Measurements from ENCODE around the gene TMPRSS13.
"Not testable (repeated sequence)": the region's sequence is repeated elsewhere in the genome, so short reads cannot be mapped to it uniquely, and the experiment has no call there.

Gene TMPRSS13

DNA sequence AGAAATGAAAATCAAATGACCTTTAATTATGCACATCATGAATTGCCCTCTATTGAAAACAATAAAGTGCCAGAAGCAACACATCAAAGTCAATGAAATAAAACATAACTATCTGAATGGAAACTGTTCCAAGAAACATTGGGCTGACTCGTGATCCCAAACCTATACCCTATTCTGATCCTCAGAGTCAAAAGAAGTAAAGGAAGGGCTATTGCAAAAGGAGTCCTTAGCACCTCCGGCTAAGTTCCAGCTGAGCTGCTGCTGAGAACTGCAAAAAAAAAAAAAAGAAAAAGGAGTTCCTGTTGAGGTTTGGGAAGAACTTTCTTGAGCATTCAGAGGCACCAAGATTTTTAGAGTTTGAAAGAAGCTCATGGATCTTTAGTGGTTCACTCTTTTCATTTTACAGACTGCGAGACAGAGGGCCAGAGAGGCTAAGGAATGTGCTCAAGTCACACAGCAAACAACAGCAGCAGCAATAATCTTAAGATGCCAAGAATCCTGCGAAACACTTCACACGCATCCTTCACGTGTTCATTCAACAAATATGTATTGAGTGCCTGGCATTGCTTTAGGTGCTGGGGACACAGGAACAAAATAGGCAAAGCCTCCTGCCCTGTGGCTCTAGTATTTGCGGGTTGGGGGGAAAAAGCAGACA lies 841 bp upstream of the TMPRSS13 start:
- DNase-seq, result no peak

- DNase-seq, result no peak
Observed at GRCh38 chr11:117928446-117929141, 608 bp downstream of the TMPRSS13 start.

GRCh38 chr11:117927926-117928325 lies 1.3 kb downstream of the TMPRSS13 start:
- no peak for DNase-seq

- DNase-seq, result not testable (repeated sequence)
Observed at GRCh38 chr11:117926166-117926565, 3.0 kb downstream of the TMPRSS13 start.

GRCh38 chr11:117925198-117925925 lies 3.8 kb downstream of the TMPRSS13 start:
- DNase-seq, result no peak

DNA sequence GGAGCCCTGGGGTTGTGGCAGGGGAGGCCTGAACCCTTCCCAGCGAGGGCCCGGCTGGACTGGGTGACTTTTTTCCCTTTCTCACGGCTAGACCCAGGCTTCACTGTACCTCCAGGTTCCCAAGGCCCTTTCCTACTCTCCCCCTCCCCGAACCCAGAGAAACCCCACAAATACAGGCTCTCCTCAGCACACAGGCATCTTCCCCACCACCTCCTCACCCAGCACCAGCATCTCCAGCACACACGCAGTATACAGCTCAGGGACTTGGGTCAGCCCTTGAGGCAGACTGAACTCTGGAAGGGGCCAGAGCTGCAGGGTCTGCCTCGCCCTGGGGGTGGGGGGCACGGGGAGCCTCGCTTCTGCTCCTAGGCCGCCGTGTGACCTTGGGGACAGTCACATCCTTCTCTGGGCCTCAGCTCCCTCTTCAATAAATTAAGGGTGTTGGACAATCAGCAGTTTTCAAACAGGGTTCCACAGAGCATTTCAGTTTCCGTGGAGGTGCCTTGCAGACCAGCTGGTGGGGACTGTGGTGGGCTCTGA lies 4.5 kb downstream of the TMPRSS13 start:
- no peak for DNase-seq

GRCh38 chr11:117923773-117924172 lies 5.4 kb downstream of the TMPRSS13 start:
- DNase-seq, result no peak

GRCh38 chr11:117923275-117923674 lies 5.9 kb downstream of the TMPRSS13 start:
- no peak for DNase-seq

- no peak for DNase-seq
Observed at GRCh38 chr11:117921893-117922292, 7.3 kb downstream of the TMPRSS13 start.

- no peak for DNase-seq
Observed at GRCh38 chr11:117921456-117921855, 7.7 kb downstream of the TMPRSS13 start.

GRCh38 chr11:117919781-117920221 lies 9.4 kb downstream of the TMPRSS13 start:
- DNase-seq, result no peak

GRCh38 chr11:117919341-117919740 lies 9.9 kb downstream of the TMPRSS13 start:
- no peak for DNase-seq

DNA sequence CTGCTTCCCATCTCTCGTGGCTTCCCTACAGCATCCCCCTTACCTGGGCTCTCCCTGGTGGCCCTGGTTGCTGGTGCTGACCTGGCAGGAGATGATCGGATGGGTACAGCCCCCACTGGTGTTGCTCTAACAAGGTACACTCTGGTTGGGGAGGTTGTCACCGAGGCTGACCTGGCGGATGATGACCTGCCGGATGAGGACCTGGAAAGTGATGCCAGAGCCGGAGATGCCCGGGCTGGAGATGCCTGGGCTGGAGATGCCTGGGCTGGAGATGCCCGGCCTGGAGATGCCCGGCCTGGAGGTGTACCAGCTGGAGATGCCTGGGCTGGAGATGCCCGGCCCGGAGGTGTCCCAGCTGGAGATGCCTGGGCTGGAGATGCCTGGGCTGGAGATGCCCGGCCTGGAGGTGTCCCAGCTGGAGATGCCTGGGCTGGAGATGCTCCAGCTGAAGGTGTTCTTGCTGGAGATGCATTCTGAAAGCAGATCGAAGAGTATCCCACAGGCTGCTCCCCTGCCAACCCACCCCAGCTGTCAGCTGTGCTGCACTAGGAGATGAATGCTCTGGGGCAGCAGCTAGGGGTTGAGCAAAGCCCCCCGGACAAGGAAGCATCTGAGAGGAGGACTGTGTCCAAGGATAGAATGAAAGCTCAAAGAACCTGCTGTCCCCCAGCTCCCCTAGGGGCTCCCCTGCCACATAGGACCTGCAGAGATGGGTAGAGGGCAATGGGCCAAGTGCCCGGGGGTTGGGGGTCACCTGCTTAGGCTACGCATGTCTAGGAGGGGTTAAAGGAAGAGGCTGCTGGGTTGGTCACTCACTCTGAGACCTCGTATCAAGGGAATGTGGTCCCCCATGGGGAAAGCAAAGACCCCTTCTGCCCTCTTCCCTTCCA lies 10.6 kb downstream of the TMPRSS13 start:
- DNase-seq, result no peak

- DNase-seq, result no peak
Observed at GRCh38 chr11:117917591-117918151, 11.5 kb downstream of the TMPRSS13 start.

DNA sequence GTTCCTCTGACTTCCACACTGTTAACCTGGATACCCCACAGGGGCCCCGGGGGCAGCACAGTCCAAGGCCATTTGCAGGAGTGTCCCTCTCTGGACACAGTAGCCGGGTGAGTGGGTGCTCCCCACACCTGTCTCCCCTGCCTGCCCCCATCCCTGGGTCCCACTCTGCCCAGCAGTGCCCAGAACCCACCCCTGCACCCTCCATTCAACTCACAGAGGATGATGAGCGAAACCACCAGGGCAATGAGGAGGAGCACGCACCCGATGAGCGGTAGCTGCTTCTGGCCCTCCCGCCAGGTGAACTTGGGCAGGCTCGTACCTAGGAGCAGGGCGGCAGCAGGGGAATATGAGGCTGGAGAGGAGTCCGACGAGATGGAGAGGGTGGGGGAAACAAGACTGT lies 12.2 kb downstream of the TMPRSS13 start:
- DNase-seq, result no peak

- DNase-seq, result no peak
Observed at GRCh38 chr11:117915672-117916235, 13.4 kb downstream of the TMPRSS13 start.

DNA sequence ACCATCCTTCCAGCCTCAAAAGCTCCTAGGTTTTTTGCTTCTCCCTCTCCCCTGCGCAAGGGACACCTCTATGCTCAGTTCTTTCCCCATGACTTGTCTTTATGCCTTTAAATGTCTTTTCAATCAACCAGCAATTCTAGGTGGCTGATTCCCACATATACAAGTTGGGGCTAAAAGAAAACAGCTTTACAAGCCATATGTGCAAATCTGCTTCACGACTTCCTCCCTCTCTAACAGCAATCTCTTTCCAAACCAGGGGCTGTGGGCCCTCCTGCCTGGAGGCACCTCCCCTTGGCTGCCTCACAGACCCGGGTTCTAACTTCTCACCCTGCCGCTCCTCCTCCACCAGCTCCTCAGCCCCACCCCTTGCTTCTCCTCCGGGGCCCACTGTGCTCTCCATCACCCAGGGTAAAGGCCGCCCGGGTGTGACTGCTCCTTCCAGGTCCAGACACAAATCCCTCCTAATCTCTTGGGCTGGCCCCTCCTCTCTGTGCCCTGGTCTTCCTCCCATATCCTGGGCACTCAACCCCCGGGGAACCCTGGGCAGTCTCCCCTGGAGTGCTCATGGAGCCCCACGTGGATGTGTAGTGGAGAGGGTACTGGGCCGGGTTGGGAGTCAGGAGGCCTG lies 14.1 kb downstream of the TMPRSS13 start:
- DNase-seq, result no peak

- no peak for DNase-seq
Observed at GRCh38 chr11:117914398-117914761, 14.8 kb downstream of the TMPRSS13 start.

- DNase-seq, result no peak
Observed at GRCh38 chr11:117913736-117914397, 15.3 kb downstream of the TMPRSS13 start.

GRCh38 chr11:117912497-117912896 lies 16.7 kb downstream of the TMPRSS13 start:
- no peak for DNase-seq

GRCh38 chr11:117911694-117912093 lies 17.5 kb downstream of the TMPRSS13 start:
- DNase-seq, result no peak
